ENCODE results near the gene GOLGA6C. TPM values are rescaled to one million over a fixed set of nuclear protein-coding genes. Genes with fewer than 3 reads are reported as not detected.

Gene GOLGA6C
- total RNA-seq, 4 donors from 2014 or later, result not detected

Small RNAs within 50 kb of the gene (small RNA-seq; reads per million reads assigned to genes)
- not detected for gene AC068338.1
- gene RN7SL327P, result not detected
- not detected for gene RN7SL489P

Other genes with a start within 250 kb of the GOLGA6C start
- 10 to 100 TPM in 3 of 4 donors, 1 to 10 TPM in 1; 9.7 to 21.5 (median 13.6) TPM for gene PPCDC, start 234.7 kb upstream of the GOLGA6C start, total RNA-seq
- gene C15orf39, start 56.5 kb upstream of the GOLGA6C start, total RNA-seq, result 10 to 100 TPM in 3 of 4 donors, 1 to 10 TPM in 1; 7.8 to 25.0 (median 13.9) TPM
- under 1 TPM in 1 of 4 donors, not detected in 3; 0.36 TPM for gene GOLGA6D, start 24.5 kb downstream of the GOLGA6C start, total RNA-seq
- 10 to 100 TPM; 41.4 to 71.6 (median 50.7) TPM for gene COMMD4, start 77.7 kb downstream of the GOLGA6C start, total RNA-seq
- 10 to 100 TPM; 13.3 to 41.8 (median 29.9) TPM for gene NEIL1, start 88.7 kb downstream of the GOLGA6C start, total RNA-seq
- gene MAN2C1, start 110.3 kb downstream of the GOLGA6C start, total RNA-seq, result 100 to 1,000 TPM; 108 to 391 (median 171) TPM
- 10 to 100 TPM; 26.6 to 46.4 (median 35.3) TPM for gene SIN3A, start 193.4 kb downstream of the GOLGA6C start, total RNA-seq